ENCODE results near the gene ARHGEF12. TPM values are rescaled to one million over a fixed set of nuclear protein-coding genes. Genes with fewer than 3 reads are reported as not detected.

ARHGEF12 gene
- total RNA-seq, 4 donors from 2014 or later: 75.9 to 116 (median 94.3) TPM

- Histone ChIP-seq H3K4me3 (no peak overlapping the region), H3K27ac (no peak overlapping the region), H3K4me1 (no peaks in the 10 kb centered on the region), H3K9me3 (no peaks in the 10 kb centered on the region), H3K36me3 (no peaks in the 10 kb centered on the region), H3K27me3 (peaks cover 87% of the 10 kb centered on the region)
- 65 to 87% methylated on average over 4 to 16 of the region's 16 CpGs for WGBS, 2 donors (ENCODE audit: low coverage in 1 of 2)
- DNase-seq: no peak
- intact Hi-C loops (cut with DNase I; ENCODE audit: low total_unique reads) (no loop called here), in situ Hi-C loops (cut with MboI; ENCODE audit: low pct_ligation_motif_present in 1 of 4, low pct_unique_long_range_greater_than_20kb in 1 of 4, low sequenced_read_pairs in 3 of 4) (no loop called here)
- TF ChIP-seq POLR2A (IDR thresholded peaks at IDR 0.05) (no peak), POLR2AphosphoS5 (IDR thresholded peaks at IDR 0.05) (no peak), CTCF (IDR thresholded peaks at IDR 0.05) (no peak), EP300 (IDR thresholded peaks at IDR 0.05; ENCODE audit: low read depth) (no peak)
Measured at GRCh38 chr11:120532082-120532831, 196.0 kb downstream of the ARHGEF12 start.

GRCh38 chr11:120532832-120533196 lies 196.6 kb downstream of the ARHGEF12 start:
- WGBS, 2 donors (ENCODE audit: low coverage in 1 of 2): 25 to 60% methylated on average over 3 to 5 of the region's 5 CpGs
- H3K36me3 ChIP-seq: no peaks in the 10 kb centered on the region
- DNase-seq: no peak
- in situ Hi-C loops (cut with MboI; ENCODE audit: low pct_ligation_motif_present in 1 of 4, low pct_unique_long_range_greater_than_20kb in 1 of 4, low sequenced_read_pairs in 3 of 4): no loop called here
- H3K4me3 ChIP-seq: no peak overlapping the region
- peaks cover 85% of the 10 kb centered on the region for H3K27me3 ChIP-seq
- H3K9me3 ChIP-seq: no peaks in the 10 kb centered on the region
- TF ChIP-seq CTCF (IDR thresholded peaks at IDR 0.05) (no peak), EP300 (IDR thresholded peaks at IDR 0.05; ENCODE audit: low read depth) (no peak), POLR2A (IDR thresholded peaks at IDR 0.05) (no peak)
- no peak overlapping the region for H3K27ac ChIP-seq
- no peaks in the 10 kb centered on the region for H3K4me1 ChIP-seq
- intact Hi-C loops (cut with DNase I; ENCODE audit: low total_unique reads): no loop called here

GRCh38 chr11:120536091-120536796 lies 200.0 kb downstream of the ARHGEF12 start:
- WGBS, 2 donors (ENCODE audit: low coverage in 1 of 2): 90 to 93% methylated on average over 8 to 13 of the region's 13 CpGs
- Histone ChIP-seq H3K4me3 (no peak overlapping the region), H3K27me3 (peaks cover 65% of the 10 kb centered on the region), H3K36me3 (no peaks in the 10 kb centered on the region), H3K27ac (no peak overlapping the region), H3K4me1 (no peaks in the 10 kb centered on the region), H3K9me3 (no peaks in the 10 kb centered on the region)
- in situ Hi-C loops (cut with MboI; ENCODE audit: low pct_ligation_motif_present in 1 of 4, low pct_unique_long_range_greater_than_20kb in 1 of 4, low sequenced_read_pairs in 3 of 4): no loop called here
- intact Hi-C loops (cut with DNase I; ENCODE audit: low total_unique reads): no loop called here
- TF ChIP-seq POLR2A (IDR thresholded peaks at IDR 0.05) (no peak), EP300 (IDR thresholded peaks at IDR 0.05; ENCODE audit: low read depth) (no peak)
- DNase-seq: no peak

- intact Hi-C loops (cut with DNase I; ENCODE audit: low total_unique reads): no loop called here
- in situ Hi-C loops (cut with MboI; ENCODE audit: low pct_ligation_motif_present in 1 of 4, low pct_unique_long_range_greater_than_20kb in 1 of 4, low sequenced_read_pairs in 3 of 4): no loop called here
- no peaks in the 10 kb centered on the region for H3K36me3 ChIP-seq
- TF ChIP-seq POLR2A (IDR thresholded peaks at IDR 0.05) (no peak), CTCF (IDR thresholded peaks at IDR 0.05) (no peak), EP300 (IDR thresholded peaks at IDR 0.05; ENCODE audit: low read depth) (no peak), POLR2AphosphoS5 (IDR thresholded peaks at IDR 0.05) (no peak)
- H3K9me3 ChIP-seq: peaks cover under 1 to 2% of the 10 kb centered on the region in 2 donors
- no peaks in the 10 kb centered on the region for H3K4me1 ChIP-seq
- no peak overlapping the region for H3K4me3 ChIP-seq
- H3K27me3 ChIP-seq: peaks cover 59% of the 10 kb centered on the region
- H3K27ac ChIP-seq: no peak overlapping the region
- 90 to 95% methylated on average over 2 to 11 of the region's 11 CpGs for WGBS, 2 donors (ENCODE audit: low coverage in 1 of 2)
- no peak for DNase-seq
Measured at GRCh38 chr11:120536797-120537169, 200.6 kb downstream of the ARHGEF12 start.

Measured in transverse colon (tissue), 4 donors.